Measurements from ENCODE around the gene DELE1.
"Not testable (repeated sequence)": the region's sequence is repeated elsewhere in the genome, so short reads cannot be mapped to it uniquely, and the experiment has no call there.

DELE1 gene

DNA sequence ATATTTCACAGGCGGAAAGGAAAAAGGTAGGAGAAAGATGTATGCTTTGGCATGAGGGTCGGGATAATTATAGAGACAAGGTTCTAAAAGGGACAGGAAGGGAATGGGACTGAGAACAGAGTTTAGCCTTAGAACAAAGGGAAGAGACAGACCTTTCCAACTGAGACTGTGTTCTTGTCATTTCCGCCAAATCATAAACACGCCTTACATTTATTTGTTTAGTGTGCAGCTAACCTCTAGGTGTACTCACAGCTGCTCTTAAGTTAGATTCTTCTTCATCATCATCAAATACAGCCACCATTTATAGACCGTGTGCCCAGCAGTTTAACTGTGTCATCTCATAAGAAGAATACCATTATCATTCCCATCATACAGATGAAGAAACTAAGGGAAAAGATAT lies 5.9 kb upstream of the DELE1 start:
- H3K27ac ChIP-seq = no peak overlapping the region
- TF ChIP-seq, protein P1, sequence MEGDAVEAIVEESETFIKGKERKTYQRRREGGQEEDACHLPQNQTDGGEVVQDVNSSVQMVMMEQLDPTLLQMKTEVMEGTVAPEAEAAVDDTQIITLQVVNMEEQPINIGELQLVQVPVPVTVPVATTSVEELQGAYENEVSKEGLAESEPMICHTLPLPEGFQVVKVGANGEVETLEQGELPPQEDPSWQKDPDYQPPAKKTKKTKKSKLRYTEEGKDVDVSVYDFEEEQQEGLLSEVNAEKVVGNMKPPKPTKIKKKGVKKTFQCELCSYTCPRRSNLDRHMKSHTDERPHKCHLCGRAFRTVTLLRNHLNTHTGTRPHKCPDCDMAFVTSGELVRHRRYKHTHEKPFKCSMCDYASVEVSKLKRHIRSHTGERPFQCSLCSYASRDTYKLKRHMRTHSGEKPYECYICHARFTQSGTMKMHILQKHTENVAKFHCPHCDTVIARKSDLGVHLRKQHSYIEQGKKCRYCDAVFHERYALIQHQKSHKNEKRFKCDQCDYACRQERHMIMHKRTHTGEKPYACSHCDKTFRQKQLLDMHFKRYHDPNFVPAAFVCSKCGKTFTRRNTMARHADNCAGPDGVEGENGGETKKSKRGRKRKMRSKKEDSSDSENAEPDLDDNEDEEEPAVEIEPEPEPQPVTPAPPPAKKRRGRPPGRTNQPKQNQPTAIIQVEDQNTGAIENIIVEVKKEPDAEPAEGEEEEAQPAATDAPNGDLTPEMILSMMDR (conservative IDR thresholded peaks at IDR 0.05; ENCODE audit: low read depth) = no peak
- CTCF ChIA-PET = interaction anchor here (0.5 to 1.0 kb wide), 3 partner anchors 23 to 226 kb away, joined by 3 read pairs; no protein-coding TSS in a partner anchor
- POLR2A ChIA-PET (ENCODE audit: low non-redundant PET) = no interaction called here
- DNase-seq (ENCODE audit: low spot score) = no peak

DNA sequence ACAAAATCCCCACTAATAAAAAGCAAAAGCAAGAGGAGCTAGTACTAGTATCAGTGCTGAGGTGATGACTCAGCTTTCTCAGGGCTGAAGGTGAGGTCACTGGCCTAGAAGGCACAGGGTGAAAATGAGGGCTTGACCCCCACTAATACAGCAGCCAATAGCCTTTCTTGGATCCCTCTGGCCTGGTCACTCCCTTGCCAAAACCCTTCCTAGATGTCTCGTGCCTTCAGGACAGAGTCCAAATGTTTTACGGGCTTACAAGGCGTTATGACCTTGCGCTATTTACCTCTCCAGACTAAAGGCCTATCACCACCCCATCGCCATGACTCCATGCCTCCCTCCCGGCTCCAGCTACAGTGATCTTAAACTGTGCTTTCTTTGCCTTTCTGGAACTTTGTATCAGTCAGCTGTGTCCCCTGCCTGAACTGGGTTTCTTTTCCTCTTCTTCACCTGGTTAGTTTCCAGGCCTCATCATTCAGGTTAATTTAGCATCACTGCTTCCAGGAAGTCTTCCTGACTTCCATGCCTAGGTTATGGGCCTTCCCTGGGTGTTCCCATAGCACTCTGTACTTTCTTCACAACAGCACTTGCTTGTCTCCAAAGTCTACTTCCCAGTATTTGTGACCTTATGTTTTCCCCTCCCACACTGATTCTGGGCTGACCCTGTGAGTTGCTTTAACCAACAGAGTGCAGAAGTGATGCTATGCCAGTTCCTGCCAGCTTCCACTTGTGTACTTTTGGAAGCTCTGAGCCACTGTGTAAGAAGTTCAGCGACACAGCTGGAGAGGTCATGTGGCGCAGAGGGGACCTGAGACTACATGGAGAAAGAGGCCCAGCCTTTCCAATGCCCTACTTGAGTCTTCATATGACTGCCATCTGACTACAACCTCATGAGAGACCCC lies 4.2 kb upstream of the DELE1 start:
- no peak overlapping the region for H3K27ac ChIP-seq
- ChIA-PET CTCF (interaction anchor here (1.0 kb wide), 1 partner anchor 41 kb away, joined by 3 read pairs; no protein-coding TSS in a partner anchor), POLR2A (ENCODE audit: low non-redundant PET) (no interaction called here)
- TF ChIP-seq, protein P1 (conservative IDR thresholded peaks at IDR 0.05; ENCODE audit: low read depth) = no peak
- DNase-seq (ENCODE audit: low spot score) = no peak

DNA sequence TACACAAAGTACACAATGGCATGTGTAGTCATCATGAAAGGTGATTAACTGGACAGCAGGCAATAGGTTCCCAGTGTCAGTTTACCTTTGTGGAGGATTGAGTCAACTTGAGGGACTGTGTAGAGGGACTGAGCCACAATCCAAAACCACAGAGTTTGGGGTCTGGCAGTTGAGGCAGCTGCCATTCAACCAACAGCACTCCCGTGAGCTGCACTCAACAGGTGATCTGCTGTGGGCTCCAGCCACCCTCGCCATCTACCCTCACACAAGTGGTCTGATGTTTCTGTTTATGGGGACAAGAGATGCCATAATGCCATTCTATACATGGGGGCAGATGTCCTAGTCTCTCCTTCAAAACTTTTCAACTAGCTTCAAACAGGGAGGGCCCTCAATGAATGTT lies 2.9 kb upstream of the DELE1 start:
- ChIA-PET CTCF (interaction anchor here (1.2 kb wide), 1 partner anchor 39 kb away, joined by 4 read pairs; no protein-coding TSS in a partner anchor), POLR2A (ENCODE audit: low non-redundant PET) (no interaction called here)
- TF ChIP-seq, protein P1 (conservative IDR thresholded peaks at IDR 0.05; ENCODE audit: low read depth) = no peak
- H3K27ac ChIP-seq = no peak overlapping the region
- DNase-seq (ENCODE audit: low spot score) = no peak

DNA sequence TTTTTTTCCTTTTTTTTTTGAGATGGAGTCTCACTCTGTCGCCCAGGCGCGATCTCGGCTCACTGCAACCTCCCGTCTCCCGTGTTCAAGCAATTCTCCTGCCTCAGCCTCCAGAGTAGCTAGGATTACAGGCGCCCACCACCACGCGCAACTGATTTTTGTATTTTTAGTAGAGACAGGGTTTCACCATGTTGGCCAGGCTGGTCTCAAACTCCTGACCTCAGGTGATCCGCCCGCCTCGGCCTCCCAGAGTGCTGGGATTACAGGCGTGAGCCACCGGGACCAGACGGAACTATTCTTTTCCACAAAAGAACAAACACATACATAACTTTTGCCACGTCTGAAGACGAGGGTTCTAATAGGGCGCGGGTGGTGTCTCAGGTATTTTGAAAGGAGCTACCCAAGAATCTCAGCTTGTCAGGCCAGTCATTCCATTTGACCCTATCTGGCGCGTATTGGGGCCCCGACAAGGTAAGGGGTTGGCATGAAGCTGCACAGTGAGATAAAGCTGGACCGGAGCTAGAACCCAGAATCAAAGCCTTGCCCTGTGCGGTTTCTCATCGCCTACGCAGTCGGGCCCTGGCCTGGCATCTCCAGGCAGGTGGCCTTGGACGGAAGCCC lies 734 bp upstream of the DELE1 start:
- ChIA-PET POLR2A (ENCODE audit: low non-redundant PET) (interaction anchor here (0.5 to 2.0 kb wide), 6 partner anchors 13 to 967 kb away, joined by 3 to 11 read pairs (median 4); partner anchors contain the start of gene RNF14), CTCF (interaction anchor here (0.6 to 1.9 kb wide), 6 partner anchors 8 to 230 kb away, joined by 3 to 7 read pairs (median 3); no protein-coding TSS in a partner anchor)
- peak overlapping the region; percentile 94 for H3K27ac ChIP-seq
- DNase-seq (ENCODE audit: low spot score) = not testable (repeated sequence)

DNA sequence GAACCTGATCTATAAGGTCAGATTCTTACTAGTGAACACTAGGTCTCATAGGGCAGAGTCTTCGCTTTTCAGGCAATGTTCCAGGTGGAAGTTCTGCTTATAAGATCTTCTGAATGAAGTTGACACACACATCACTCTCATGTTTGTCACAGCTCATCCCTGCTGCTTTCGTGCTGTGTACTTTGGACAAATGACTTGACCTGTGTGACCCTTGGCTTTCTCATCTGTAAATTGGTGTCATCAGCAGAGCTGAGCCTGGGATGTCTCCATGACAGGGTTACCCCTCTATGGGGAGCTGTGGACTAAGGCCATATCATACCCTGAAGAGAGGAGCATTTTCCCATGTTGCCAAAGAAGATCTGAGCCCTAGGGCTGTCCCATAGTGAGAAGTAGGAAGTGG lies 2.8 kb downstream of the DELE1 start:
- no peak for DNase-seq (ENCODE audit: low spot score)
- CTCF ChIA-PET = no interaction called here
- TF ChIP-seq, protein P1 (conservative IDR thresholded peaks at IDR 0.05; ENCODE audit: low read depth) = no peak
- POLR2A ChIA-PET (ENCODE audit: low non-redundant PET) = interaction anchor here (0.6 kb wide), 1 partner anchor 746 kb away, joined by 9 read pairs; no protein-coding TSS in a partner anchor
- H3K27ac ChIP-seq = no peak overlapping the region

DNA sequence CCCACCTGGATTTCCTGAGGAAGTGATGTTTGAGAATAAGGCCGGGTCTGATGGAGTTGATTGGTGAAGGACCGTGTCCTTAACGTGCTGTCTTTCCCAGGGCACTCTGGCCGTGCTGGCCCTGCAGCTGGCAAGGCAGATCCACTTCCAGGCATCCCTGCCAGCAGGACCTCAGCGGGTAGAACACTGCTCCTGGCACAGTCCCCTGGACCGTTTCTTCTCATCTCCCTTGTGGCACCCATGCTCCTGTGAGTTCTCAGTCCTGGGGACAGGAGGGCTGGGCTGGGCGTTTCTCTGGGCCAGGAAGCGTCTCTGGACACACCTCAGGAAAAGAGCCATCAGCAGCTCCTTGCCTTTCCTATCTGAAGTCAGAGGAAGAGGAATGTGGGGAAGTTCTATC lies 4.4 kb downstream of the DELE1 start:
- ChIA-PET CTCF (interaction anchor here (1.1 kb wide), 1 partner anchor 32 kb away, joined by 3 read pairs; no protein-coding TSS in a partner anchor), POLR2A (ENCODE audit: low non-redundant PET) (no interaction called here)
- TF ChIP-seq, protein P1 (conservative IDR thresholded peaks at IDR 0.05; ENCODE audit: low read depth) = no peak
- no peak for DNase-seq (ENCODE audit: low spot score)
- H3K27ac ChIP-seq = no peak overlapping the region

Data from RWPE1 (cell line).